Fibroblast of skin of left quadriceps (primary cell): ENCODE results near the gene AUTS2.

Experiments
- DNase-seq, 2 experiments: peaks; one replicate each; pipeline ENCODE4 v3.0.0-alpha.2; 2013; ENCODE audit warnings: low read depth in 2 of 2

Gene AUTS2

GRCh38 chr7:70458745-70459144 lies 860.5 kb downstream of the AUTS2 start:
- no peak for DNase-seq

- no peak for DNase-seq
Observed at GRCh38 chr7:70459546-70459945, 861.3 kb downstream of the AUTS2 start.

- DNase-seq, result no peak
Observed at GRCh38 chr7:70460071-70460470, 861.8 kb downstream of the AUTS2 start.

GRCh38 chr7:70460562-70460961 lies 862.3 kb downstream of the AUTS2 start:
- no peak for DNase-seq

GRCh38 chr7:70463352-70463938 lies 865.2 kb downstream of the AUTS2 start:
- no peak for DNase-seq

- no peak for DNase-seq
Observed at GRCh38 chr7:70466725-70467364, 868.6 kb downstream of the AUTS2 start.

- no peak for DNase-seq
Observed at GRCh38 chr7:70470746-70471145, 872.5 kb downstream of the AUTS2 start.

GRCh38 chr7:70472601-70473237 lies 874.4 kb downstream of the AUTS2 start:
- peak; percentile 37 to 41 for DNase-seq

GRCh38 chr7:70474639-70475234 lies 876.5 kb downstream of the AUTS2 start:
- no peak for DNase-seq

GRCh38 chr7:70477036-70478010 lies 879.0 kb downstream of the AUTS2 start:
- no peak for DNase-seq

- no peak for DNase-seq
Observed at GRCh38 chr7:70479153-70480021, 881.1 kb downstream of the AUTS2 start.

- DNase-seq, result no peak
Observed at GRCh38 chr7:70480927-70481569, 882.8 kb downstream of the AUTS2 start.

- DNase-seq, result no peak
Observed at GRCh38 chr7:70481570-70482123, 883.4 kb downstream of the AUTS2 start.

- no peak for DNase-seq
Observed at GRCh38 chr7:70484255-70484654, 886.0 kb downstream of the AUTS2 start.

GRCh38 chr7:70486977-70487376 lies 888.7 kb downstream of the AUTS2 start:
- DNase-seq, result no peak

GRCh38 chr7:70487428-70487827 lies 889.2 kb downstream of the AUTS2 start:
- DNase-seq, result no peak

GRCh38 chr7:70487886-70488285 lies 889.6 kb downstream of the AUTS2 start:
- no peak for DNase-seq

- no peak for DNase-seq
Observed at GRCh38 chr7:70489813-70490212, 891.5 kb downstream of the AUTS2 start.

- no peak for DNase-seq
Observed at GRCh38 chr7:70492625-70493024, 894.4 kb downstream of the AUTS2 start.
